ENCODE measurements around the gene CDK4. TPM values are rescaled to one million over a fixed set of nuclear protein-coding genes. Genes with fewer than 3 reads are reported as not detected.

The CDK4 gene
- total and polyA plus RNA-seq, 2 of the 13 experiments (the other 11 are each of a cell fraction or from before 2014, with no cell fraction given): 191 to 209 TPM

GRCh38 chr12:57744194-57744776, 7.8 kb downstream of the CDK4 start (continued):
- TF ChIP-seq DZIP1 (CRISPR knock-in tag; IDR thresholded peaks at IDR 0.05): no peak
- TF ChIP-seq MAFK (conservative IDR thresholded peaks at IDR 0.05 in 1 of 2, IDR thresholded peaks at IDR 0.05 in 1 of 2; ENCODE audit: low read length in 2 of 2): 0 out of 4 replicates have a peak, but pooled peaks of 1 of the 2 experiments have one; percentile 7
- peak; percentile 41; the same call in 1 of the 2 replicates for TF ChIP-seq ZNF746 (CRISPR knock-in tag; IDR thresholded peaks at IDR 0.05)
- TF ChIP-seq CBX5 (CRISPR knock-in tag; IDR thresholded peaks at IDR 0.05; ENCODE audit: borderline replicate concordance): no peak; the same call in 1 of the 2 replicates
- TF ChIP-seq FOSL2 (CRISPR knock-in tag; IDR thresholded peaks at IDR 0.05): peak; percentile 16; the same call in 1 of the 2 replicates
- 0 out of 2 replicates have a peak, but pooled peaks have one; percentile 55 for TF ChIP-seq KDM5A (IDR thresholded peaks at IDR 0.05; ENCODE audit: borderline replicate concordance, low read length)
- TF ChIP-seq RAD21 (CRISPR knock-in tag; IDR thresholded peaks at IDR 0.05): no peak
- TF ChIP-seq ZZZ3 (CRISPR knock-in tag; IDR thresholded peaks at IDR 0.05; ENCODE audit: borderline replicate concordance): 0 out of 2 replicates have a peak, but pooled peaks have one; percentile 3
- TF ChIP-seq, protein P1, sequence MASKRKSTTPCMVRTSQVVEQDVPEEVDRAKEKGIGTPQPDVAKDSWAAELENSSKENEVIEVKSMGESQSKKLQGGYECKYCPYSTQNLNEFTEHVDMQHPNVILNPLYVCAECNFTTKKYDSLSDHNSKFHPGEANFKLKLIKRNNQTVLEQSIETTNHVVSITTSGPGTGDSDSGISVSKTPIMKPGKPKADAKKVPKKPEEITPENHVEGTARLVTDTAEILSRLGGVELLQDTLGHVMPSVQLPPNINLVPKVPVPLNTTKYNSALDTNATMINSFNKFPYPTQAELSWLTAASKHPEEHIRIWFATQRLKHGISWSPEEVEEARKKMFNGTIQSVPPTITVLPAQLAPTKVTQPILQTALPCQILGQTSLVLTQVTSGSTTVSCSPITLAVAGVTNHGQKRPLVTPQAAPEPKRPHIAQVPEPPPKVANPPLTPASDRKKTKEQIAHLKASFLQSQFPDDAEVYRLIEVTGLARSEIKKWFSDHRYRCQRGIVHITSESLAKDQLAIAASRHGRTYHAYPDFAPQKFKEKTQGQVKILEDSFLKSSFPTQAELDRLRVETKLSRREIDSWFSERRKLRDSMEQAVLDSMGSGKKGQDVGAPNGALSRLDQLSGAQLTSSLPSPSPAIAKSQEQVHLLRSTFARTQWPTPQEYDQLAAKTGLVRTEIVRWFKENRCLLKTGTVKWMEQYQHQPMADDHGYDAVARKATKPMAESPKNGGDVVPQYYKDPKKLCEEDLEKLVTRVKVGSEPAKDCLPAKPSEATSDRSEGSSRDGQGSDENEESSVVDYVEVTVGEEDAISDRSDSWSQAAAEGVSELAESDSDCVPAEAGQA (IDR thresholded peaks at IDR 0.05; ENCODE audit: low read depth): peak; percentile 97
- TF ChIP-seq, protein P1 (CRISPR knock-in tag; IDR thresholded peaks at IDR 0.05; ENCODE audit: borderline replicate concordance): no peak
- TF ChIP-seq, protein P2, sequence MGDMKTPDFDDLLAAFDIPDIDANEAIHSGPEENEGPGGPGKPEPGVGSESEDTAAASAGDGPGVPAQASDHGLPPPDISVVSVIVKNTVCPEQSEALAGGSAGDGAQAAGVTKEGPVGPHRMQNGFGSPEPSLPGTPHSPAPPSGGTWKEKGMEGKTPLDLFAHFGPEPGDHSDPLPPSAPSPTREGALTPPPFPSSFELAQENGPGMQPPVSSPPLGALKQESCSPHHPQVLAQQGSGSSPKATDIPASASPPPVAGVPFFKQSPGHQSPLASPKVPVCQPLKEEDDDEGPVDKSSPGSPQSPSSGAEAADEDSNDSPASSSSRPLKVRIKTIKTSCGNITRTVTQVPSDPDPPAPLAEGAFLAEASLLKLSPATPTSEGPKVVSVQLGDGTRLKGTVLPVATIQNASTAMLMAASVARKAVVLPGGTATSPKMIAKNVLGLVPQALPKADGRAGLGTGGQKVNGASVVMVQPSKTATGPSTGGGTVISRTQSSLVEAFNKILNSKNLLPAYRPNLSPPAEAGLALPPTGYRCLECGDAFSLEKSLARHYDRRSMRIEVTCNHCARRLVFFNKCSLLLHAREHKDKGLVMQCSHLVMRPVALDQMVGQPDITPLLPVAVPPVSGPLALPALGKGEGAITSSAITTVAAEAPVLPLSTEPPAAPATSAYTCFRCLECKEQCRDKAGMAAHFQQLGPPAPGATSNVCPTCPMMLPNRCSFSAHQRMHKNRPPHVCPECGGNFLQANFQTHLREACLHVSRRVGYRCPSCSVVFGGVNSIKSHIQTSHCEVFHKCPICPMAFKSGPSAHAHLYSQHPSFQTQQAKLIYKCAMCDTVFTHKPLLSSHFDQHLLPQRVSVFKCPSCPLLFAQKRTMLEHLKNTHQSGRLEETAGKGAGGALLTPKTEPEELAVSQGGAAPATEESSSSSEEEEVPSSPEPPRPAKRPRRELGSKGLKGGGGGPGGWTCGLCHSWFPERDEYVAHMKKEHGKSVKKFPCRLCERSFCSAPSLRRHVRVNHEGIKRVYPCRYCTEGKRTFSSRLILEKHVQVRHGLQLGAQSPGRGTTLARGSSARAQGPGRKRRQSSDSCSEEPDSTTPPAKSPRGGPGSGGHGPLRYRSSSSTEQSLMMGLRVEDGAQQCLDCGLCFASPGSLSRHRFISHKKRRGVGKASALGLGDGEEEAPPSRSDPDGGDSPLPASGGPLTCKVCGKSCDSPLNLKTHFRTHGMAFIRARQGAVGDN (CRISPR knock-in tag; IDR thresholded peaks at IDR 0.05): 0 out of 2 replicates have a peak, but pooled peaks have one; percentile 32
- no peak for TF ChIP-seq ZMAT3 (CRISPR knock-in tag; conservative IDR thresholded peaks at IDR 0.05)
- TF ChIP-seq BRCA1 (CRISPR knock-in tag; IDR thresholded peaks at IDR 0.05): no peak
- no peak for TF ChIP-seq CCDC6 (CRISPR knock-in tag; IDR thresholded peaks at IDR 0.05)
- no peak for TF ChIP-seq NFE2L2 (IDR thresholded peaks at IDR 0.05; ENCODE audit: low read length)
